HG03060 (cell line): ENCODE data around the gene OR2C3.
"Not testable (repeated sequence)": the region's sequence is repeated elsewhere in the genome, so short reads cannot be mapped to it uniquely, and the experiment has no call there.

Experiments used
- ATAC-seq: cut with Tn5 transposase; IDR thresholded peaks from one replicate; pipeline ENCODE4 v1.9.1; 2021; ENCODE audit warnings: low read depth, moderate number of reproducible peaks; ENCODE audit not compliant: unreplicated experiment

The OR2C3 gene

DNA sequence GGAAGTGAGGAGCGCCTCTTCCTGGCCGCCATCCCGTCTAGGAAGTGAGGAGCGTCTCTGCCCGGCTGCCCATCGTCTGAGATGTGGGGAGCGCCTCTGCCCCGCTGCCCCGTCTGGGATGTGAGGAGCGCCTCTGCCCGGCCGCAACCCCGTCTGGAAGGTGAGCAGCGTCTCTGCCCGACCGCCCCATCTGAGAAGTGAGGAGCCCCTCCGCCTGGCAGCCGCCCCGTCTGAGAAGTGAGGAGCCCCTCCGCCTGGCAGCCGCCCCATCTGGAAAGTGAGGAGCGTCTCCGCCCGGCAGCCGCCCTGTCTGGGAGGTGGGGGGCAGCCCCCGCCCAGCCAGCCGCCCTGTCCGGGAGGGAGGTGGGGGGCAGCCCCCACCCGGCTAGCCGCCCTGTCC, 14.4 kb downstream of the OR2C3 start:
- ATAC-seq = not testable (repeated sequence)

DNA sequence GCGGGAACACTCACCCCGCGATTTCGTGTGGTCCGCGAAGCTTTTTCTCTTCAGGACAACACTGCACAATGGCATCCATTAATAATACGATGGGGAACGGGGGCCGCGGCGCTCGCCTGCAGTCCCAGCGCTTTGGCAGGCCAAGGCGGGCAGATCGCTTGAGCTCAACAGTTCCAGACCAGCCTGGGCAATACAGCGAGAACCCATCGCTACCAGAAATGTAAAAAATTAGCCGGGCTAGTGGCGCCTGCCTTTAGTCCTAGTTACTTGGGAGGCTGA, 17.7 kb downstream of the OR2C3 start:
- ATAC-seq = no peak

DNA sequence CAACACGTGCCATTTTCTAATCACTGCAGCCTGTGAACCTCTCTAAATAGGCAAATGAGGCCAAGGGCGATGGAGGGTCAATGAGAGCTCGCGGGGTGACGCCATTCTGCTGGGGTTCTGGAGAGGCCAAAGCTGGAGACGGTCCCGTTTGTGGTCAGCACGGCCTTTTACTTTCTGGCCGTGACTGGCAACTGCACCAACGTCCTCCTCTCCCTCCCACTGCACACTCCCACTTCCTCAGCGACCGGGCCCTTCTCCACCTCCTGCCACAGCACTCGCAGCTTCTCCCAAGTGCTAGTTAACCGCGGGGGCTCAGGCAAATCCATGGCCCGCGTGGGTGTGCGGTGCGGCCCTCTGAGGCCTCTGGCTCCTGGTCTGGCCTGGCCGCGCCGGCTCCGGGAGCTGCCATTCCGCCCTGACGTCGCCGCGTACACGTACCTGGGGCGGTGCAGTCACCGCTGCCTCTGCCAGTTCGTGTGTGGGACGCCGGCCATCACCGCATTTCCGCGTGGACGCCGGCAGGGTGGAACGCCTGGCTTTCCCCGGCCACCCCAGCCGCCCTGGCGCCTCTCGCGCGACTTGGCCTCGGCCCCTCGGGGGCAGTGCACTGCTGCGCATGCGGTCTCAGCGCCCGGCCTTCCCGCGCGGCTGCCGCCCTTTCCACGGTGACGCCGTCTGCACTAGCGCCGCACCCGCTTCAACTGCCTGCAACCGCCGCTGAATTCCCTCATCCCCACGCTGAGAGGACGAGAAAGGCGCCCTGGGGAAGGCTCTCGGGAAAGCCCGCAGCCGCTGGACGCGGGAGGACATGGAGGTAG, 18.2 kb downstream of the OR2C3 start:
- ATAC-seq = no peak

- ATAC-seq = no peak
Measured at GRCh38 chr1:247506831-247507230, 29.4 kb downstream of the OR2C3 start.

DNA sequence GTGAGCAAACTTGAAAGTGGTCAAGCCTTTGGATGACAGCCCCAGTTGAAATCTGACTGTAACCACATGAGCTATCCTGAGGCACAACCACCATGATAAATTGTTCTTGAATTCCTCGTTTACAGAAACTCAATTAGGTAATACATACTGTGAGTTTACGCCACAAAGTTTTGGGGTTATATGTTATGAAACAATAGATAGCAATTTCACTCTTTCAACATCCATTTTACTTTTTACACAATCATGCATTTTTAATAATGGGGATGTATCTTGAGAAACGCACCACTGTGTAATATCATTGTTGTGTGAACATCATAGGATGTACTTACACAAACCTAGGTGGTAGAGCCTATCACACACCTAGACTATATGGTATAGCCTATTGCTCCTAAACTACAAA, 35.4 kb downstream of the OR2C3 start:
- ATAC-seq = no peak

- ATAC-seq = no peak
Measured at GRCh38 chr1:247496581-247497285, 39.5 kb downstream of the OR2C3 start.

DNA sequence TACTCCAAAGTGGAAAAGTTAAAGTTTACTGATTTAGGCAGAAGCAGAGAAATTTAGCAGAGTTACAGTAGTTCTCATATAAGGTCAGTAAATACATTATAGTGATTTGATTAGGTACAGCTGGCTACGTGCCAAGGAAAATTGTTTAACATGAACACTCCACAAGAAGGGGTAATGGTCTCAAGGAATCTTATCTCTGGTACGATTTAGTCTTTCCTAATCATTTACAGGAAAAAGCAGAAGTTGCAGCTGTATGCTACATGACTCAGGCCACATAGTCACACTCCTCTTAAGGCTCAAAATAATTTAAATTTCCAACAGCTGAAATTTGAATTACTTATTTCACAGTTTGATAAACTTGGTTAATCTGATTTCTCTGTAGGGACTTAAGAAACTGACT, 41.5 kb downstream of the OR2C3 start:
- ATAC-seq = no peak

- no peak for ATAC-seq
Measured at GRCh38 chr1:247493106-247493505, 43.1 kb downstream of the OR2C3 start.

GRCh38 chr1:247491328-247491727, 44.9 kb downstream of the OR2C3 start:
- no peak for ATAC-seq

DNA sequence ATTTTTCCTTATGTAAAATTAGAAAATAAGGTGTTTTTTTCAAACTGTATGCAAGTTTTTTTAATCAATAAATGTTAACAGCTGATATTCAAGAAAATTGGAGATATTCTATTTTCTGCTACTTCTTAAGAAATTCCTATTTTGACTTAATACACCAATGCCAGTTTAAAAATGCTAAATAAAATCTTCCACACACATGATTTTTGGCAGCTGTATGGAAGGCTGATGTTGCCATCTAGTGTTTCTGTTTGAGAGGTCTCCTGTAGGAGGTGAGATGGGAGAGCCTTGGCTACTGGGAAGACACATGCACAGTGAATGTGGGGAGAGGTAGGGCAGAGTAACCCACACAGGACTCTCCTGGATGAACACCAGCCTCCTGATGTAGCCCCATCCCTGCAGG, 49.2 kb downstream of the OR2C3 start:
- no peak for ATAC-seq

DNA sequence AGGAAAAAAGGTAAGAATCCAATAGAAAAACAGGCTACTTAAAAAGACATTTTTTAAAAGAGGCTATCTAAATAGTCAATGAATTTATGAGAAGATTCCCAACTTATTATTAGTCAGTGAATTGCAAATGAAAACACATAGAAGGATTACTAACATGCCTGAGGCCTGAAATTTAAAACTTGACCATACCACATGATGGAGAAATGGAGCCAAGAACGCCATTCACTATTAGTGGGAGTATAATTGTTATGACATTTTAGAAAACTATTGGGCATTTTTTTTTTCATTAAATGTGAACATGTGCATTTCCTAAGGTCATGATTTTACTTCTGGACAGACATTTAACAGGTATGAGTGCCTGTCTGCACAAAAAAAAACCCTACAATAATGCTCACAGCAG, 53.5 kb downstream of the OR2C3 start:
- ATAC-seq = no peak

DNA sequence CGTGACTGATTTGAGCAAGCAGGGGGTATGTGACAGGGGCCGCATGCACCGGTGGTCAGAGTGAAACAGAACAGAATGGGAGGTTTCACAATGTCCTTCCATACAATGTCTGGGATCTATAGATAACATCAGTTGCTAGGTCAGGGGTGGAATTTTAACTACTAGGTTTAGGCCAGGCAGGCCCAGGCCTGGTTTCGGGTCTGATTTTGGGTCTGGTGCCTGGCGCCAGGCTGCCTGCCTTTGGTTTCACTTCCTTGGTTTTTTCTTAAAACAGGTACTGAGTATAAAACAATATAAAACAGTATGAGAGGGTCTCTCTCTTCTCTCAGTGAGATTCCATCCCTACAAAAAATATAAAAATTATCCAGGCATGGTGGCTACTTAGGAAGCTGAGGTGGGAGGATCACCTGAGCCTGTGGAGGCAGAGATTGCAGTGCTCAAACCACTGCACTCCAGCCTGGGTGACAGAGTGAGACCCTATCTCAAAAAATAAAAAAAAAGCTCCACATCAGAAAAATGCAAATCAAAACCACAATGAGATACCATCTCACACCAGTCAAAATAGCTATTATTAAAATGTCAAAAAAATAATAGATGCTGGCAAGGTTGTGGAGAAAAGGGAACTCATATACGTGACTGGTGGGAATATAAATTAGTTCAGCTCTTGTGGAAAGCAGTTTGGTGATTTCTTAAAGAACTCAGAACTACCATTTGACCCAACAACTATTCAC, 59.7 kb downstream of the OR2C3 start:
- ATAC-seq = not testable (repeated sequence)

- no peak for ATAC-seq
Measured at GRCh38 chr1:247475793-247476192, 60.4 kb downstream of the OR2C3 start.
